ENCODE results near the gene SYNDIG1.

DNA sequence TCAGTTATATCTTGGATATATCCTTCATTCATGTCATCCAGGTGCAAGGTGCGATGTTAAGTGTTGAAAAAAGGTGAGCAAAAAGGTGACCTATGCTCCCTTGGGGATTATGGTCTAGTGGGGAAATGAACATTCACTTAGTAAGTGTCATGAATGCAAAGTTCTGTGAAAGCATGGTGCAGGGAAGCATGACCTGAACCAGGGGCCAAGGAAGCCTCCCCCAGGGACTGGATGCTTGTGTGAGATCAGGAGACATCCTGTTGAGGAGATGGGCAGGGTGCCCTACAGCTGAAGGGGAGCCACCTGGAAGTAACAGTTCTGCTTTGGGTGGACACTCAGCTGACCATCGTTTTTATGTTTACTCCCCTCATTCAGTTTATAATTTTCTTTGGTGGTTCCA is 179.5 kb downstream of the SYNDIG1 start:
- TF ChIP-seq CHD1 (IDR thresholded peaks at IDR 0.05; ENCODE audit: low read depth, low read length) (no peak), FOS (IDR thresholded peaks at IDR 0.05; ENCODE audit: low read depth, low read length) (no peak), SMC3 (IDR thresholded peaks at IDR 0.05; ENCODE audit: low read depth, low read length) (no peak), RCOR1 (IDR thresholded peaks at IDR 0.05; ENCODE audit: insufficient replicate concordance, low read length) (no peak), NFE2L2 (IDR thresholded peaks at IDR 0.05; ENCODE audit: low read depth, low read length) (no peak)
- TF ChIP-seq, protein P1, sequence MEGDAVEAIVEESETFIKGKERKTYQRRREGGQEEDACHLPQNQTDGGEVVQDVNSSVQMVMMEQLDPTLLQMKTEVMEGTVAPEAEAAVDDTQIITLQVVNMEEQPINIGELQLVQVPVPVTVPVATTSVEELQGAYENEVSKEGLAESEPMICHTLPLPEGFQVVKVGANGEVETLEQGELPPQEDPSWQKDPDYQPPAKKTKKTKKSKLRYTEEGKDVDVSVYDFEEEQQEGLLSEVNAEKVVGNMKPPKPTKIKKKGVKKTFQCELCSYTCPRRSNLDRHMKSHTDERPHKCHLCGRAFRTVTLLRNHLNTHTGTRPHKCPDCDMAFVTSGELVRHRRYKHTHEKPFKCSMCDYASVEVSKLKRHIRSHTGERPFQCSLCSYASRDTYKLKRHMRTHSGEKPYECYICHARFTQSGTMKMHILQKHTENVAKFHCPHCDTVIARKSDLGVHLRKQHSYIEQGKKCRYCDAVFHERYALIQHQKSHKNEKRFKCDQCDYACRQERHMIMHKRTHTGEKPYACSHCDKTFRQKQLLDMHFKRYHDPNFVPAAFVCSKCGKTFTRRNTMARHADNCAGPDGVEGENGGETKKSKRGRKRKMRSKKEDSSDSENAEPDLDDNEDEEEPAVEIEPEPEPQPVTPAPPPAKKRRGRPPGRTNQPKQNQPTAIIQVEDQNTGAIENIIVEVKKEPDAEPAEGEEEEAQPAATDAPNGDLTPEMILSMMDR (conservative IDR thresholded peaks at IDR 0.05; ENCODE audit: low read depth, low read length): no peak

Data from IMR-90 (cell line).